M059J (cell line): ENCODE measurements around the gene MYDGF. TPM values are rescaled to one million over a fixed set of nuclear protein-coding genes. Genes with fewer than 3 reads are reported as not detected.

ENCODE experiments used
- DNase-seq: peaks from one replicate; pipeline ENCODE4 v3.0.0-alpha.2; 2012; ENCODE audit warnings: low read depth
- total RNA-seq: library from RNA; depleted of rRNA; stranded (reverse); fragments of >200 nt; shearing (Covaris generic); gene quantifications from 2 replicates; pipeline ENCODE4 v1.2.3, GENCODE V29; 2014

MYDGF gene
- total RNA-seq, 1 experiment from 2014 or later, result 367 TPM

GRCh38 chr19:4676955-4677731 is 7.0 kb upstream of the MYDGF start:
- DNase-seq, result peak; percentile 16

DNA sequence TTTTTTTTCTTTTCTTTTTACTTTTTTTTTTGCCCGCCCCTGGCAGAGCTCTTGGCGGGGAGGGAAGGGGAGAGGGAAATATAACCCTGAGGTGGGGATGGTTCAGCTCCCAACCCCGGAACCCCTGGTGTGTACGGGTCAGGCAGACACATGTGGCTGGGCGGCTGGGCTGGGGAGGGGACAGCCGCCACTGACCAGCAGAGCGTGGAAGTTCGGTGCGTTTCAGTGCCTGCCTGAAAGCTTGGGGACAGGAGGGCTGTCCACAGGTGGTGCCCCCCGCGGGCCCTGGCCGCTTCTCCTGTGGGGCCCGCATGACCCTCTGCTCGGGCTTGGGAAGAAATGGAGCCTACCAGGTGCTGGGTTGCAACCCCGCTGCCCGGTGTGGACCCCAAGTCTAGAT is 5.2 kb upstream of the MYDGF start:
- no peak for DNase-seq

DNA sequence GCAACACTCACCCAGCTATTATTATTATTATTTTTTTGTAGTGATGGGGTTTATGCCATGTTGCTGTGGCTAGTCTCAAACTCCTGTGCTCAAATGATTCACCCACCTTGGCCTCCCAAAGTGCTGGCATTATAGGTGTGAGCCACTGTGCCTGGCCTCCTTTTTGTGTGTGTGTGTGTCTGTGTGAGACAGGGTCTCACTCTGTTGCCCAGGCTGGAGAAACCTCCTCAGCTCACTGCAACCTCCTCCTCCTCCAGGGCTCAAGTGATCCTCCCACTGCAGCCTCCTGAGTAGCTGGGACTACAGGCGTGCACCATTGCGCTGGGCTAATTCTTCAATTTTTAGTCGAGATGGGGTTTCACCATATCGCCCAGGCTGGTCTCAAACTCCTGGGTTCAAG is 3.6 kb upstream of the MYDGF start:
- no peak for DNase-seq

DNA sequence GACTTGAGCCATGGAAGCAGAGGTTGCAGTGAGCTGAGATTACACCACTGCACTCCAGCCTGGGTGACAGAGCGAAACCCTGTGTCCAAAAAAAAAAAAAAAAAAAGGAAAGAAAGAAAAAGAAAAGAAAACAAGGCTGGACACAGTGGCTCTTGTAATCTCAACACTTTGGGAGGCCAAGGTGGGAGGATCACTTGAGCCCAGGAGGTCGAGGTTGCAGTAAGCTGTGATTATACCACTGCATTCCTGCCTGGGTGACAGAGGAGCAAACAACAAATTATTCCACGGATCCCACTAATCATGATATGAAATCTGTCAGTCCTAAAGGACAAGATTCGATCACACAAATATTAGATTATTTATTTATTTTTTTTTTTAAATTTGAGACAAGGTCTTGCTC is 3.1 kb upstream of the MYDGF start:
- DNase-seq, result no peak

DNA sequence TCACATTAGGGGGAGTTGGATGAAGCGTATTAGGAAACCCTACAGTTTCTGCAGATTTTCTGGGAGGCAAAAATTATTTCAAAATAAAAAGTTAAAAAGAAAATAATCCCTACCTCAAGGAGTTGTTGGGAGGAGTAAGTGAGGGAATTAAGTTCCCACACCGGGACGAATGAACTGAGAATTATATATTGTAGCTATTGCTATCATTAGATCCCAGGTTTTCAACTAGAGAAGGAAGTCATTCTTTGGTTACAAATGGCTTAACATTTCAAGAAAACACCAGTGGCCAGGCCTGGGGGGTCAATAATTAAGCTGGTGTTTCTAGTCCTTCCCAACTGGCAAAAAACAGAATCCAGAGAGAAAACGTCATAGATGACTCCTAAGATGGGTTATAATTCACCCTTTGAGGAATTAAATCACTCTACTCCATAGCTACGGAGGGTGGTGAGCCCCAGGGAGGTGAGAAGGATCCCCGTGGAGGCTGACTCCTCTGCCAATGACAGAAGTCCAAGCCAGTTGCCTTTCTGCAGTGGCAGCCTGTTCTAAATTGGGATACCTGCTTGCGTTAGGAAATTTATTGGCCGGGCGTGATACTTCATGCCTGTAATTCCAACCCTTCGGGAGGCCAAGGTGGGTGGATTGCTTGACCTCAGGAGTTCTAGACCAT is 1.2 kb upstream of the MYDGF start:
- no peak for DNase-seq

- DNase-seq, result no peak
Measured at GRCh38 chr19:4664642-4665041, 5.5 kb downstream of the MYDGF start.

DNA sequence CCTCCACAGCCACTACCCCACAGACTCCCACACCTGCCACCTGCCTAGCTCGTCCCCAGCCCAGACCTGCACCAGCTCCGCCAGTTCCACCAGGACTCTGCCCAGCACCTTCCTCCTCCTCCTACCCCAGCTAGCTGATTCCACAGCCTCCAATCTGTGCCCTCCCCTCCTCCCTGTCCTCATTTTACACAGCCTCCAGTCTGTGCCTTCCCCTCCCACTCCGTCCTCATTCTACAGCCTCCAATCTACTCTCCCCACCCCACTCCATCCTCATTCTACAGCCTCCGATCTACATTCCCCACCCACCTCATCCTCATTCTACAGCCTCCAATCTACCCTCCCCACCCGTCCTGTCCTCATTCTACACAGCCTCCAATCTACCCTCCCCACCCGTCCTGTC is 7.3 kb downstream of the MYDGF start:
- DNase-seq, result no peak

DNA sequence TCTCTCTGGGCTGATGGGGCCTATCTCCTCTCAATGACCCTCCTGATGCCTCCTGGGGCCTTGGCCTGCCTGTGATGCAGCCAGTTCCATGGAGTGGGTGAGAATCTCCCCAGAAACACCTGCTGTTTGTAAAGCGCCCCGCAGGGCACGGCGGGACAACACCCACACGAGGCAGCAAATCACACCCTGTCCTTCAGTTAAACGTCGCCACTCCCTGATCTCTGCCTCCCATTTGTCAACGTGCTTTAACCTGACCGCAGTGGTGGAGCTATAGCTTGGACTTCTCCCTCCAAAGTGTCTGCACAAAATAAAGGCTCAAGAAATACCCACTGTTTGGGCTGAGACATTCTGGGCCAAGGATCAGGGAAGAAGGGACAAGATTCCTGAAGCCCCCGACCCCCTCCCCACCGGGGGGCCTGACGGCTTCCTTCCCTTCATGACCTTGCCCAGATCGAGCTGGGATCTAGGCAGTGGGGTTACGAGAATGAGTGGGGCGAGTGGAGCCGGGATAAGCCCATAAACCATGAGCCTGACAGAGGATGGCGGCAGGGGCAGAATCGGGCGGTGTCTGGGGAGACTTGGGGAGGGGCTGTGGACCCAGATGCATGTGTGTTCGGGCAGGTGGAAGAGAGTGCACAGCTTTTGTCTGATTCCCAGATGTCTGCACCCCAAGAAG is 8.0 kb downstream of the MYDGF start:
- DNase-seq, result no peak

- DNase-seq, result no peak
Measured at GRCh38 chr19:4660993-4661392, 9.1 kb downstream of the MYDGF start.

- DNase-seq, result no peak
Measured at GRCh38 chr19:4660181-4660791, 9.9 kb downstream of the MYDGF start.

GRCh38 chr19:4657835-4658234 is 12.3 kb downstream of the MYDGF start:
- DNase-seq, result no peak

DNA sequence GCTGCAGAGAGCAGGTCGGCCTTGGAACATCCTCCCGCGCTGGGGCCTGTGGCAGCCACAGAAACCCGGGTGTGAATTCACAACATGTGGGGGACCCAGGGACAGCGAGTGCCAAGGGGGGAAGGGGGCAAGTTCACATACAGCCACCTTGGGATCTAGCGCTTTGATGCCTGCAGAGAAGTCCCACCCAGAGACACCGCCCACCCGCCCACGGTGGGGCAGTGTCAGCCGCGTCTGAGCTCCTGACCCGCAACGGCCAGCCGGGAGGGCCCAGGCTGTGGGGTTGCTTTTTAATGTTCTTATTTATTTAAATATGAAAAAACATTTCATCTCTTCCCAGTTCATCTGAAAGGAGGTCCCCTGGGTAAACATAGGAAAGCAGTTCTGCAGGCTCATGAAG is 12.9 kb downstream of the MYDGF start:
- DNase-seq, result no peak

GRCh38 chr19:4656102-4656501 is 14.0 kb downstream of the MYDGF start:
- DNase-seq, result no peak

- no peak for DNase-seq
Measured at GRCh38 chr19:4654437-4655361, 15.4 kb downstream of the MYDGF start.

- no peak for DNase-seq
Measured at GRCh38 chr19:4653793-4654436, 16.2 kb downstream of the MYDGF start.

- no peak for DNase-seq
Measured at GRCh38 chr19:4652075-4652474, 18.1 kb downstream of the MYDGF start.

DNA sequence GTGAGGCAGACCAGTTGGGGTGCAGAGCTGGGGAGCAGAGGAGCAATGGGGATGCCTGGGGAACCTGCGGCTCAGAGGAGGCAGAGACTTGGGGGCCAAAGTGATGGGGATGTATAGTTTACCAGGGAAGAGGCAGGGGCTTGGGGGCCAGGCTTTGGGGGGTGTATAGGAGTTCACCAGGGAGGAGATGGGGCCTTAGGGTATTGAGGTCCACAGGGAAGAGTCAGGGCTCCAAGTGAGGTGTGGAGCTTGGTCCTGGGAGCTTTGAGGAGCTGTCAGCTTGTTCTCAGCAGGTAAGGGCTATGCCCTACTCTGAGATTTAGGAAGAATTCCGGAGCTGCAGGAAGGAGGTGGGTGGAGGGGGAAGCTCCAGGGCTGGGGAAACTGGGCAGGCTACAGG is 20.0 kb downstream of the MYDGF start:
- DNase-seq, result no peak

DNA sequence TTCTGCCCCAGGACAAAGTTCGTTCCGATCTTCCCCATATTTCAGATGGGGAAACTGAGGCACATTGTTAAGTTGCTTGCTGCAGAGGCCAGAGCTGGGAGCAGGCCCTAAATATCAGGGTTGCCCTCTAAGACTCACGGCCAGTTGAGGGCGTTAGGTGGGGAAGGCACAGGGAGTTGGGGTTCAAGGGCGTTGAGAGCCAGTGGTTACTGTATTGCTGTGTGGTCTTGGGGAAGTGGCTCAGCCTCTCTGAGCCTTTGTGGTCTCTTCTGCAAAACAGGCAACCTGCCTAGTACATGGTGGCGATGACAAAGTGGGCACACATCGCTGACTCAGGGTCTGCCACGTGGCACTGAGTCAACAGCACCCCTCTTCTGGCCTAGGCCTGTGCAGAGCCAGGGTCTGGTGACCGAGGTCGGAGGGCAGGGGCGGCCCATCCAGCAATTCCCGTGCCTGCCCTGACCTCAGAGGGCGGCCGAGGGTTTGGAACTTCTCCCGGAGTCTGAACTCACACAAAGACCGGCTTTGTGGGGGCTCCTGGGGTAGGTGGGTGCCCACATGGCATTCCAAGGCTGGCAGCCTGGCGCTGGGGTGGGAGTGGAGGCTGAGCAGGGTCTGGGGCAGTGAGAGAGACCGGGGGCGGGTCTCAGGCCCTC is 20.6 kb downstream of the MYDGF start:
- no peak for DNase-seq

DNA sequence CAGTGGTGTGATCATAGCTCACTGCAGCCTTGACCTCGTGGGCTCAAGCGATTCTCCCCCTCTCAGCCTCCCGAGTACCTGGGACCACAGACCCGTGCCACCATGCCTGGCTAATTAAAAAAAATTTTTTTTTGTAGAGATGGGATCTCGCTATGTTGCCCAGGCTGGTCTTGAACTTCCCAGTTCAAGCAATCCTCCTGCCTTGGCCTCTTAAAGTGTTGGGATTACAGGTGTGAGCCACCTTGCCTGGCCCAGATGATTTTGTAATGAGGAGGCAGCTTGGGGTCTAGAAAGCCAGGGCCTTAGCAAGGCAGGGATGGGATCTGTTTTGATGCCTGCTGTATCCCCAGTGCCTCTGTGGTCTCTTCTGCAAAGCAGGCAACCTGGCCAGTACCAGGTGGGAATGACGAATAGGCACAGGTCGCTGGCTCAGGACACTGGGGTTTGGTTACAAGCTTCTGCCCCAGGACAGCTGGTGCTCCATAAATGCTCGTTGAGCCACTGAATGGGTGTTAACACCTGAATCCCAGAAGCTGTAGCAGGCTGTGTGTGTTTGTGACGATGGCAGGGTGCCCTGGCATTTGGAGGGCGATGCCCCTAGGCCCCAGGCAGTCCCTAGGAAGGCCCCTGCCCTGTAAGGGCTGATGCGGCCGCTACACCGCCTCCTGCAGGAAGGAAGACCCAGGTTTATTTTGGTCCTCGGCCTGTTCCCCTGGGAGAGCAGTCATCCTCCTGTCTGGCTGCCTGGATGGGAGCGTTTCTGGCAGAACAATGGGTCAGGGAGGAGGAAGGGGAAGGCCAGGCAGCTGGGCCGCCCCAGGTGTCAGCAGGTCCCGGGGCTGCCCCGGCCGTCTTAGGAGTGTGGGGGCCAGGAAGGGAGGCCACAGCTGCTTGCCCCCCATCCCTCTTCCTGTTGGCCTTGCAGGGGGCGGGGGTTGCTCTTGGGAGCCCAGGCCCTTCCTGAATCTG is 22.2 kb downstream of the MYDGF start:
- no peak for DNase-seq
